ENCODE results near the gene POU2AF1.
"Not testable (repeated sequence)": the region's sequence is repeated elsewhere in the genome, so short reads cannot be mapped to it uniquely, and the experiment has no call there.

Gene POU2AF1

GRCh38 chr11:111408789-111409727, 30.0 kb upstream of the POU2AF1 start:
- DNase-seq = no peak

GRCh38 chr11:111407652-111408051, 28.6 kb upstream of the POU2AF1 start:
- DNase-seq = no peak

- DNase-seq = no peak
Observed at GRCh38 chr11:111406589-111406988, 27.5 kb upstream of the POU2AF1 start.

- no peak for DNase-seq
Observed at GRCh38 chr11:111406091-111406490, 27.0 kb upstream of the POU2AF1 start.

GRCh38 chr11:111405551-111405950, 26.5 kb upstream of the POU2AF1 start:
- no peak for DNase-seq

- DNase-seq = no peak
Observed at GRCh38 chr11:111403051-111403726, 24.1 kb upstream of the POU2AF1 start.

- no peak for DNase-seq
Observed at GRCh38 chr11:111402411-111402810, 23.3 kb upstream of the POU2AF1 start.

- not testable (repeated sequence) for DNase-seq
Observed at GRCh38 chr11:111401957-111402356, 22.9 kb upstream of the POU2AF1 start.

GRCh38 chr11:111400595-111400994, 21.5 kb upstream of the POU2AF1 start:
- no peak for DNase-seq

- DNase-seq = no peak
Observed at GRCh38 chr11:111399187-111400031, 20.3 kb upstream of the POU2AF1 start.

GRCh38 chr11:111397034-111397433, 18.0 kb upstream of the POU2AF1 start:
- DNase-seq = no peak

- DNase-seq = no peak
Observed at GRCh38 chr11:111395749-111396148, 16.7 kb upstream of the POU2AF1 start.

GRCh38 chr11:111395081-111395480, 16.0 kb upstream of the POU2AF1 start:
- DNase-seq = no peak

- DNase-seq = not testable (repeated sequence)
Observed at GRCh38 chr11:111394147-111394546, 15.1 kb upstream of the POU2AF1 start.

GRCh38 chr11:111393585-111393984, 14.5 kb upstream of the POU2AF1 start:
- DNase-seq = no peak

- DNase-seq = no peak
Observed at GRCh38 chr11:111393096-111393495, 14.0 kb upstream of the POU2AF1 start.

- DNase-seq = no peak
Observed at GRCh38 chr11:111392552-111392951, 13.5 kb upstream of the POU2AF1 start.

- no peak for DNase-seq
Observed at GRCh38 chr11:111391328-111392124, 12.5 kb upstream of the POU2AF1 start.

- no peak for DNase-seq
Observed at GRCh38 chr11:111388842-111389241, 9.8 kb upstream of the POU2AF1 start.

- no peak for DNase-seq
Observed at GRCh38 chr11:111388420-111388819, 9.3 kb upstream of the POU2AF1 start.

- no peak for DNase-seq
Observed at GRCh38 chr11:111387363-111387762, 8.3 kb upstream of the POU2AF1 start.

GRCh38 chr11:111386611-111387150, 7.6 kb upstream of the POU2AF1 start:
- DNase-seq = no peak

All from stimulated activated naive CD4-positive, alpha-beta T cell treated with Interleukin-2 at 50 U/mL for 16 hours (primary cell).